ENCODE data around the gene RNF213.
"Not testable (repeated sequence)": the region's sequence is repeated elsewhere in the genome, so short reads cannot be mapped to it uniquely, and the experiment has no call there.

DNA sequence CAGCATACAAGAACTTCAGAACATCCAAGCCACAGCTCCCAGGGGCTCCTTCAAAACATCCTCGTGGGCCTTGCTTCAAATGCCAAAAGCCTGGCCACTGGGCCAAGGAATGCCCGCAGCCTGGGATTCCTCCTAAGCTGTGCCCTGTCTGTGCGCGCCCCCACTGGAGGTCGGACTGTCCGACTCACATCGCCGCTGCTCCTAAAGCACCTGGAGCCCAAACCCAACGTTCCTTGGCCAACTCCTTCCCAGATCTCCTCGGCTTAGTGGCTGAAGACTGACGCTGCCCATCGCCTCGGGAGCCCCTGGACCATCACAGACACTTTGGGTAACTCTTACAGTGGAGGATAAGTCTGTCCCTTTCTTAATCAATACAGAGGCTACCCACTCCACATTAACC is 141.4 kb downstream of the RNF213 start:
- not testable (repeated sequence) for TF ChIP-seq EZH2 (optimal IDR thresholded peaks at IDR 0.05; ENCODE audit: low read depth, low read length)
- TF ChIP-seq, protein P1, sequence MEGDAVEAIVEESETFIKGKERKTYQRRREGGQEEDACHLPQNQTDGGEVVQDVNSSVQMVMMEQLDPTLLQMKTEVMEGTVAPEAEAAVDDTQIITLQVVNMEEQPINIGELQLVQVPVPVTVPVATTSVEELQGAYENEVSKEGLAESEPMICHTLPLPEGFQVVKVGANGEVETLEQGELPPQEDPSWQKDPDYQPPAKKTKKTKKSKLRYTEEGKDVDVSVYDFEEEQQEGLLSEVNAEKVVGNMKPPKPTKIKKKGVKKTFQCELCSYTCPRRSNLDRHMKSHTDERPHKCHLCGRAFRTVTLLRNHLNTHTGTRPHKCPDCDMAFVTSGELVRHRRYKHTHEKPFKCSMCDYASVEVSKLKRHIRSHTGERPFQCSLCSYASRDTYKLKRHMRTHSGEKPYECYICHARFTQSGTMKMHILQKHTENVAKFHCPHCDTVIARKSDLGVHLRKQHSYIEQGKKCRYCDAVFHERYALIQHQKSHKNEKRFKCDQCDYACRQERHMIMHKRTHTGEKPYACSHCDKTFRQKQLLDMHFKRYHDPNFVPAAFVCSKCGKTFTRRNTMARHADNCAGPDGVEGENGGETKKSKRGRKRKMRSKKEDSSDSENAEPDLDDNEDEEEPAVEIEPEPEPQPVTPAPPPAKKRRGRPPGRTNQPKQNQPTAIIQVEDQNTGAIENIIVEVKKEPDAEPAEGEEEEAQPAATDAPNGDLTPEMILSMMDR (IDR thresholded peaks at IDR 0.05; ENCODE audit: low read length): not testable (repeated sequence)
